Nephron (organoid): ENCODE measurements around the gene GRIK3.

Experiments
- H3K27ac Mint-ChIP-seq, 3 experiments: 2 replicates each; pipeline ENCODE4 v1.8.0; 2020; ENCODE audit warnings: mixed read lengths in 3 of 3, mild to moderate bottlenecking in 2 of 3, moderate library complexity in 1 of 3
- H3K27me3 Mint-ChIP-seq: 2 replicates; pipeline ENCODE4 v1.8.0; 2021; ENCODE audit warnings: low read depth, mild to moderate bottlenecking, moderate library complexity, mixed read lengths
- H3K36me3 Mint-ChIP-seq: 2 replicates; pipeline ENCODE4 v1.8.0; 2020; ENCODE audit warnings: low read depth, mixed read lengths
- H3K4me1 Mint-ChIP-seq: 2 replicates; pipeline ENCODE4 v1.8.0; 2020; ENCODE audit warnings: mixed read lengths
- H3K4me3 Mint-ChIP-seq, 3 experiments: 2 replicates each; pipeline ENCODE4 v1.8.0; 2020; ENCODE audit warnings: mild to moderate bottlenecking in 3 of 3, mixed read lengths in 3 of 3, moderate library complexity in 2 of 3
- H3K9me3 Mint-ChIP-seq: 2 replicates; pipeline ENCODE4 v1.8.0; 2020; ENCODE audit warnings: mixed read lengths
- CTCF ChIP-seq, 3 experiments: fragments of 200-600 bp; sonication (generic); IDR thresholded peaks; one replicate each; pipeline ENCODE4 v1.5.0; 2021; ENCODE audit warnings: antibody characterized with exemption in 3 of 3; ENCODE audit not compliant: unreplicated experiment in 3 of 3

The GRIK3 gene

GRCh38 chr1:36754366-36754765 is 279.9 kb downstream of the GRIK3 start:
- Mint-ChIP-seq H3K27ac (no peak overlapping the region), H3K4me1 (no peaks in the 10 kb centered on the region), H3K27me3 (peaks cover 34% of the 10 kb centered on the region)

GRCh38 chr1:36753451-36753850 is 280.9 kb downstream of the GRIK3 start:
- no peak overlapping the region for H3K27ac Mint-ChIP-seq
- no peak for TF ChIP-seq CTCF (IDR thresholded peaks at IDR 0.05; ENCODE audit: unreplicated experiment in 3 of 3)
- H3K9me3 Mint-ChIP-seq: peaks cover 2% of the 10 kb centered on the region
- H3K27me3 Mint-ChIP-seq: peaks cover 34% of the 10 kb centered on the region
- H3K4me1 Mint-ChIP-seq: no peaks in the 10 kb centered on the region
- no peaks in the 10 kb centered on the region for H3K36me3 Mint-ChIP-seq
- H3K4me3 Mint-ChIP-seq: no peak overlapping the region

More at GRCh38 chr1:36754366-36754765, 279.9 kb downstream of the GRIK3 start:
- no peak overlapping the region for H3K4me3 Mint-ChIP-seq
- TF ChIP-seq CTCF (IDR thresholded peaks at IDR 0.05; ENCODE audit: unreplicated experiment in 3 of 3): no peak
- H3K9me3 Mint-ChIP-seq: no peaks in the 10 kb centered on the region
- H3K36me3 Mint-ChIP-seq: no peaks in the 10 kb centered on the region

DNA sequence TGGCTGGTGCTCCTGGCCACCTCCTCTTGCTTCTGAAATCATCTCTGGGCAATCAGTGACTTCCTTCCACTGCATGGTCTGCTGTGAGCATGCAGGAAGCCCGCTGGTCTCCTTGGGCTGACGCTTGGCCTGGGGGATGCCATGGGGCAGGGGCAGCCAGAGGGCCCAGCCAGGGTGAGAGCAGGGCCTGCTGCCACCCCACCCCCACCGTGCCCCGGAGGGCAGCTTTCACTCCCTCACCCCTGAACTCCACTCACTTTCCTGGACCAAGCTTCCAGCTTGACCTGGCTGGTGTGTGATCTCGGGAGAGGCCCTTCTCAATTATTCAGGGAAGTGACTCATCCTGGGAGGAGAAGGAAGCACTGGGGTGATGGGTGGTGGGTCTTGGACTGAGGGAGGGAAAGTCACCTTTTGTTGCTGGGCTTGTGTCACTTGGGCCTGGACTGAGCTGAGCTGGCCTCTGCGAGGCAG is 281.4 kb downstream of the GRIK3 start:
- peaks cover 4% of the 10 kb centered on the region for H3K9me3 Mint-ChIP-seq
- no peak overlapping the region for H3K4me3 Mint-ChIP-seq
- H3K27ac Mint-ChIP-seq: no peak overlapping the region
- H3K4me1 Mint-ChIP-seq: no peaks in the 10 kb centered on the region
- H3K27me3 Mint-ChIP-seq: peaks cover 34% of the 10 kb centered on the region
- no peaks in the 10 kb centered on the region for H3K36me3 Mint-ChIP-seq
- no peak for TF ChIP-seq CTCF (IDR thresholded peaks at IDR 0.05; ENCODE audit: unreplicated experiment in 3 of 3)

- Mint-ChIP-seq H3K4me3 (no peak overlapping the region), H3K9me3 (peaks cover 4% of the 10 kb centered on the region), H3K27ac (no peak overlapping the region), H3K36me3 (no peaks in the 10 kb centered on the region), H3K27me3 (peaks cover 30% of the 10 kb centered on the region), H3K4me1 (no peaks in the 10 kb centered on the region)
- no peak for TF ChIP-seq CTCF (IDR thresholded peaks at IDR 0.05; ENCODE audit: unreplicated experiment in 3 of 3)
These were observed 281.9 kb downstream of the GRIK3 start for GRCh38 chr1:36752431-36752830.

- peaks cover 23% of the 10 kb centered on the region for H3K27me3 Mint-ChIP-seq
- no peaks in the 10 kb centered on the region for H3K36me3 Mint-ChIP-seq
- no peak for TF ChIP-seq CTCF (IDR thresholded peaks at IDR 0.05; ENCODE audit: unreplicated experiment in 3 of 3)
- no peak overlapping the region for H3K4me3 Mint-ChIP-seq
- no peaks in the 10 kb centered on the region for H3K4me1 Mint-ChIP-seq
- peaks cover 4% of the 10 kb centered on the region for H3K9me3 Mint-ChIP-seq
- H3K27ac Mint-ChIP-seq: no peak overlapping the region
These were observed 282.8 kb downstream of the GRIK3 start for GRCh38 chr1:36751525-36751924.

DNA sequence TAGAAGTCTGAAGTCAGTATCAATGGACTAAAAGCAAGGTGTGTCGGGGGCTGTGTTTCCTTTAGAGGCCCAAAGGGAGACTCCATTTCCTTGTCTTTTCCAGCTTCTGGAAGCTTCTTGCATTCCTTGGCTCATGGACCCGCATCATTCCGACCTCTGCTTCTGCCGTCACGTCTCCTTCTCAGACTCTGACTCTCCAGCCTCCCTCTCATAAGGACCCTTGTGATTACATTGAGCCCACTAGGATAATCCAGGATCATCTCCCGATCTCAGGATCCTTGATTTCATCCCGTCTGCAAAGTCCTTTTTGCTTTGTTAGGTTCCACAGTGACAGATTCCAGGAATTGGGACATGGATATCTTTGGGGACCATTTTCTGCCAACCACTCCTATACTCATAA is 285.8 kb downstream of the GRIK3 start:
- no peak for TF ChIP-seq CTCF (IDR thresholded peaks at IDR 0.05; ENCODE audit: unreplicated experiment in 3 of 3)
- Mint-ChIP-seq H3K36me3 (no peaks in the 10 kb centered on the region), H3K4me1 (no peaks in the 10 kb centered on the region), H3K27me3 (peaks cover 16% of the 10 kb centered on the region), H3K4me3 (no peak overlapping the region), H3K27ac (no peak overlapping the region), H3K9me3 (peaks cover 4% of the 10 kb centered on the region)
